SK-N-MC (cell line): ENCODE measurements around the gene CRISPLD2.

Source experiments
- EZH2 ChIP-seq: fragments of 200-600 bp; sonication (generic); IDR thresholded peaks from one replicate; pipeline ENCODE4 v1.6.1; 2017; ENCODE audit warnings: antibody characterized with exemption
- POLR2AphosphoS5 ChIP-seq: IDR thresholded peaks from 2 replicates; pipeline ENCODE4 v1.6.1; 2012; ENCODE audit warnings: mild to moderate bottlenecking, low read depth, low read length, borderline replicate concordance

DNA sequence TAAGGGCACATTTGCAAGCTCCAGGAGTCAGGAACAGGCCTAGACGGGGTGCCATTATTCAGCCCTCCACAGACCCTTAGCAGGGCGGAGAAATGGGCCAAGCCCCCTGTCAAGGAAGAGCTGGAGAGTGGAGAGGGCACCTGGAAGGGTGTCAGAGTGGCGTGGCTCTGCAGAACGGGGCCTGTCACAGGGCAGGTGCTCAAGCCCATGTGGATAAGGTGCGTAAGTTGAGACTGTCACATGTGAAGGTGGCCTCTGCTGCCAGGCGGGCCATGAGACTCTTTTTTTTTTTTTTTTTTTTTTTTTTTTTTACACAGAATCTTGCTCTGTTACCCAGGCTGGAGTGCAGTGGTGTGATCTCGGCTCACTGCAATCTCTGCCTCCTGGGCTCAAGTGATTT is 12.0 kb upstream of the CRISPLD2 start:
- TF ChIP-seq POLR2AphosphoS5 (no peak), EZH2 (no peak)
